ENCODE results near the gene LMNTD2.

LMNTD2 gene

GRCh38 chr11:507727-508515, 52.6 kb downstream of the LMNTD2 start:
- peak; percentile 19 for DNase-seq (ENCODE audit: low read depth)

GRCh38 chr11:506995-507726, 53.4 kb downstream of the LMNTD2 start, which contains the start of gene RNH1:
TSS of gene RNH1 (minus strand) at chr11:507242. CDS start at chr11:502162, 5,080 bp downstream.
- DNase-seq (ENCODE audit: low read depth) = peak; percentile 92

GRCh38 chr11:506238-506994, 54.1 kb downstream of the LMNTD2 start:
- peak; percentile 97 for DNase-seq (ENCODE audit: low read depth)

DNA sequence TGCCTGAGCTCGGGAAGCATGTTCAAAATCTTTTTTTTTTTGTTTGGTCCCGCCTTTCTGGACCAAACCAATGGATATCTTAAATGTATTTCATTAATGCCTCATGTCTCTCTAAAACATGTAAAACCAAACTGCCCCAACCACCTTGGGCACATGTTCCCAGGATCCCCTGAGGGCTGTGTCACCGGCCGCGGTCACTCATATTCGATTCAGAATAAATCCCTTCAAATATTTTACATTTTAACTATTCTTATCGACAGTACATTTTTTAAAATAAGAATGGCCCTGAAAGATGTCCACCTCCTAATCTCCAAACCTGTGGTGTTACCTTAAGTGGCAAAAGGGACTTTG, 55.6 kb downstream of the LMNTD2 start:
- no peak for DNase-seq (ENCODE audit: low read depth)

Data from ELR (cell line).